Measurements from ENCODE around the gene KCNMA1.

GRCh38 chr10:77501152-77501845 lies 136.3 kb downstream of the KCNMA1 start:
- no peak for TF ChIP-seq POLR2AphosphoS5 (IDR thresholded peaks at IDR 0.05)
- TF ChIP-seq EP300 (IDR thresholded peaks at IDR 0.05; ENCODE audit: low read depth), result no peak
- TF ChIP-seq CTCF (IDR thresholded peaks at IDR 0.05), result no peak
- TF ChIP-seq POLR2A (IDR thresholded peaks at IDR 0.05), result no peak
